T follicular helper cell (primary cell): ENCODE data around the gene LHPP.

Experiments used
- DNase-seq: peaks from one replicate; pipeline ENCODE4 v3.0.0-alpha.2; 2020; ENCODE audit warnings: low read depth

Gene LHPP

GRCh38 chr10:124658591-124659242 is 197.1 kb downstream of the LHPP start:
- no peak for DNase-seq

GRCh38 chr10:124659380-124659779 is 197.8 kb downstream of the LHPP start:
- no peak for DNase-seq

- no peak for DNase-seq
Observed at GRCh38 chr10:124660404-124661125, 198.9 kb downstream of the LHPP start.

GRCh38 chr10:124661660-124662180 is 200.1 kb downstream of the LHPP start:
- no peak for DNase-seq

- DNase-seq, result no peak
Observed at GRCh38 chr10:124663228-124663627, 201.6 kb downstream of the LHPP start.
